ENCODE data around the gene TAF4B. TPM values are rescaled to one million over a fixed set of nuclear protein-coding genes. Genes with fewer than 3 reads are reported as not detected.
"Not testable (repeated sequence)": the region's sequence is repeated elsewhere in the genome, so short reads cannot be mapped to it uniquely, and the experiment has no call there.

Gene TAF4B
- total RNA-seq, 1 experiment from 2014 or later = 2.0 TPM

- Histone ChIP-seq H3K27me3 (replicated peaks; ENCODE audit: insufficient read depth, low read depth, low read length, poor library complexity) (no peaks in the 10 kb centered on the region), H3K27ac (ENCODE audit: low read depth, low read length, poor library complexity, severe bottlenecking) (no peak overlapping the region), H3K4me3 (ENCODE audit: low read depth, low read length, poor library complexity, severe bottlenecking) (no peak overlapping the region), H3K36me3 (ENCODE audit: insufficient read depth, low read length, poor library complexity, severe bottlenecking) (no peaks in the 10 kb centered on the region), H3K4me1 (ENCODE audit: insufficient read depth, low read length, poor library complexity, severe bottlenecking) (no peaks in the 10 kb centered on the region), H3K9me3 (ENCODE audit: low read depth, low read length, poor library complexity, severe bottlenecking) (no peaks in the 10 kb centered on the region)
- POLR2A ChIA-PET (ENCODE audit: low non-redundant PET) = no interaction called here
- BruUV-seq (replicated peaks) = no TSS peak
- intact Hi-C loops (cut with micrococcal nuclease; ENCODE audit: unreplicated experiment) = no loop called here
- CTCF ChIA-PET = no interaction called here
- no peak for TF ChIP-seq EZH2 (IDR thresholded peaks at IDR 0.05; ENCODE audit: borderline replicate concordance, low read depth, low read length, poor library complexity, severe bottlenecking)
- TF ChIP-seq CTCF (conservative IDR thresholded peaks at IDR 0.05; ENCODE audit: low read depth, low read length) = no peak
- DNase-seq (ENCODE audit: low spot score) = no peak
Observed at GRCh38 chr18:26196605-26197004, 29.6 kb upstream of the TAF4B start.

GRCh38 chr18:26202001-26202400, 24.2 kb upstream of the TAF4B start:
- H3K27me3 ChIP-seq (replicated peaks; ENCODE audit: insufficient read depth, low read depth, low read length, poor library complexity); H3K4me1 ChIP-seq (ENCODE audit: insufficient read depth, low read length, poor library complexity, severe bottlenecking); H3K9me3 ChIP-seq (ENCODE audit: low read depth, low read length, poor library complexity, severe bottlenecking); DNase-seq (ENCODE audit: low spot score); BruUV-seq (replicated peaks); CTCF ChIA-PET; H3K27ac ChIP-seq (ENCODE audit: low read depth, low read length, poor library complexity, severe bottlenecking); intact Hi-C loops (cut with micrococcal nuclease; ENCODE audit: unreplicated experiment); H3K36me3 ChIP-seq (ENCODE audit: insufficient read depth, low read length, poor library complexity, severe bottlenecking); H3K4me3 ChIP-seq (ENCODE audit: low read depth, low read length, poor library complexity, severe bottlenecking); POLR2A ChIA-PET (ENCODE audit: low non-redundant PET): not testable (repeated sequence)

GRCh38 chr18:26205318-26205717, 20.9 kb upstream of the TAF4B start:
- CTCF ChIA-PET = no interaction called here
- no TSS peak for BruUV-seq (replicated peaks)

More at GRCh38 chr18:26205318-26205717, 20.9 kb upstream of the TAF4B start:
- no peaks in the 10 kb centered on the region for H3K4me1 ChIP-seq (ENCODE audit: insufficient read depth, low read length, poor library complexity, severe bottlenecking)
- H3K9me3 ChIP-seq (ENCODE audit: low read depth, low read length, poor library complexity, severe bottlenecking) = no peaks in the 10 kb centered on the region
- DNase-seq (ENCODE audit: low spot score) = no peak
- intact Hi-C loops (cut with micrococcal nuclease; ENCODE audit: unreplicated experiment) = no loop called here
- no peak for TF ChIP-seq CTCF (conservative IDR thresholded peaks at IDR 0.05; ENCODE audit: low read depth, low read length)
- TF ChIP-seq EZH2 (IDR thresholded peaks at IDR 0.05; ENCODE audit: borderline replicate concordance, low read depth, low read length, poor library complexity, severe bottlenecking) = no peak
- H3K27ac ChIP-seq (ENCODE audit: low read depth, low read length, poor library complexity, severe bottlenecking) = no peak overlapping the region
- no peak overlapping the region for H3K4me3 ChIP-seq (ENCODE audit: low read depth, low read length, poor library complexity, severe bottlenecking)
- POLR2A ChIA-PET (ENCODE audit: low non-redundant PET) = no interaction called here
- no peaks in the 10 kb centered on the region for H3K36me3 ChIP-seq (ENCODE audit: insufficient read depth, low read length, poor library complexity, severe bottlenecking)
- no peaks in the 10 kb centered on the region for H3K27me3 ChIP-seq (replicated peaks; ENCODE audit: insufficient read depth, low read depth, low read length, poor library complexity)

Measured in A673 (cell line).